ENCODE measurements around the gene ALDH3A2.

ALDH3A2 gene

DNA sequence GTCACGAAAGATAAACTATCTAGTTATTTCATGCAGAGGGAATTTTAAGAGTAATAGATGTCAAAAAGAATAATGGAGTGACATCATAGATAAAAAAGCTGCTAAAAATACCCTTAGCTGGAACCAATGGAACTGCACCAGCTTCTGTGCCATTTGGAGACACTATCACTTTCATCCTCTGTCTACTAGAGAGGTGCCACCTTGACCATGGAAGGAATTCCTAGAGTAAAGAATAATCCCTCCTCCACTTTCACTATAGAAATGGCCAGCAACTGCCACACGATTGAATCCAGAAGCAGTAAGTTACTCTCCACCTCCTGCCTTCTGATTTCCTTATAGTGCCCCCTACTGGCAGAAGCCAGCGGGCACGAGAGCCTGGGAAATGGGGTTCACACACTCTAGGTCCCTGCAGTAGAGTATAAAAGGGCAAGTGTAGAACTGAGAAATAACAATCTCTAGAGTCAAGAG is 2.8 kb upstream of the ALDH3A2 start:
- Histone ChIP-seq H3K4me3 (no peak overlapping the region), H3K36me3 (ENCODE audit: insufficient read depth, low read length) (no peaks in the 10 kb centered on the region), H3K27ac (no peak overlapping the region), H3K9me3 (ENCODE audit: low read depth, low read length) (no peaks in the 10 kb centered on the region), H3K9ac (ENCODE audit: insufficient read length) (no peak overlapping the region)
- no peak for TF ChIP-seq POLR2AphosphoS5 (IDR thresholded peaks at IDR 0.05; ENCODE audit: borderline replicate concordance, low read depth, low read length)
- TF ChIP-seq EZH2 (IDR thresholded peaks at IDR 0.05) = no peak
- no peak for TF ChIP-seq FOXP2 (optimal IDR thresholded peaks at IDR 0.05; ENCODE audit: control extremely low read depth, extremely low read length, insufficient read depth)
- no peak for DNase-seq (ENCODE audit: low read depth, low spot score)

DNA sequence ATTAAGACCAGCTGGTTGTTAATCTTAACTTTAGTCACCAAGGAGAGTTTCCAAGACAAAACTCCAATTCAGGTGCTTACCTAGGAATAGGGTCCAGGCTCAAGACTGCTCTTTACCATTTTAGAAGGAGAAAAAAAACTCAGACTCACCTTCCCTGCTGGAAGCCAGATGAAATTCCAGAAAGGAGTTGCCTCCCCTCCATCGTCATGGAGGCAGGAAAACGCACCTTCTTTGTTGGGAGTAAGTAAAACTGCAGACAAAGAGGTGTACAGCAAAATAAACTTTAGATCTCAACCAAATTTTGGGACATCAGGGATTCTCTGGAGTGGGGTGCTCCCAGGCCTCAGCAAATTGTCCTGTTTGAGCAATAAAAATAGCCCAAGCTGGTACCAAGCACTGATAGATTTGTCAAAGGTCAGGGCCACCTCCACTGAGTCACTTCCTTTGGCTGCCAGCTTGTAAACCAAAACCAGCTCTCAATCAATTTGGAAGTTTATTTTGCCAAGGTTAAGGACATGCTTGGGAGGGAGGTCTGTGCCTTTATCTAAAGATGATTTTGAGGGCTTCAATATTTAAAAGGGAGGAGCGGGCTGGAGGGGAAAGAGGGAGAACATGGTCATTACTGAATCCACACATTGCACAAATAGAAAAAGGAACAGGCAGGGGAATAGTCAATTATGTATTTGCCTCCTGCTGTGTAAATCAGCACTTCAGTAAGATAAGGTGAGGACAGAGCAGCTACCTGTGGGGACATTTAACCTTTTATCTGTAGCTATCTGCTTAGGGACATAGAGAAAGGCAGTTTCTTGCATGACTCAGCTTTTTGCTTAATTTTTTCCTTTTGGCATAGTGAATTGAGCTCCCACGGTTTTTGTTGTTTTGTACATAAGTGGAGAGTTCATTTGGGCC is 1.5 kb upstream of the ALDH3A2 start:
- H3K4me3 ChIP-seq = peak overlapping the region; percentile 97
- H3K9ac ChIP-seq (ENCODE audit: insufficient read length) = no peak overlapping the region
- no peak for DNase-seq (ENCODE audit: low read depth, low spot score)
- peak overlapping the region; percentile 3; the same call in 1 of the 2 replicates for H3K27ac ChIP-seq
- TF ChIP-seq POLR2AphosphoS5 (IDR thresholded peaks at IDR 0.05; ENCODE audit: borderline replicate concordance, low read depth, low read length) = no peak
- TF ChIP-seq EZH2 (IDR thresholded peaks at IDR 0.05) = no peak
- TF ChIP-seq FOXP2 (optimal IDR thresholded peaks at IDR 0.05; ENCODE audit: control extremely low read depth, extremely low read length, insufficient read depth) = no peak
- peaks cover 5% of the 10 kb centered on the region for H3K36me3 ChIP-seq (ENCODE audit: insufficient read depth, low read length)
- H3K9me3 ChIP-seq (ENCODE audit: low read depth, low read length) = no peaks in the 10 kb centered on the region

DNA sequence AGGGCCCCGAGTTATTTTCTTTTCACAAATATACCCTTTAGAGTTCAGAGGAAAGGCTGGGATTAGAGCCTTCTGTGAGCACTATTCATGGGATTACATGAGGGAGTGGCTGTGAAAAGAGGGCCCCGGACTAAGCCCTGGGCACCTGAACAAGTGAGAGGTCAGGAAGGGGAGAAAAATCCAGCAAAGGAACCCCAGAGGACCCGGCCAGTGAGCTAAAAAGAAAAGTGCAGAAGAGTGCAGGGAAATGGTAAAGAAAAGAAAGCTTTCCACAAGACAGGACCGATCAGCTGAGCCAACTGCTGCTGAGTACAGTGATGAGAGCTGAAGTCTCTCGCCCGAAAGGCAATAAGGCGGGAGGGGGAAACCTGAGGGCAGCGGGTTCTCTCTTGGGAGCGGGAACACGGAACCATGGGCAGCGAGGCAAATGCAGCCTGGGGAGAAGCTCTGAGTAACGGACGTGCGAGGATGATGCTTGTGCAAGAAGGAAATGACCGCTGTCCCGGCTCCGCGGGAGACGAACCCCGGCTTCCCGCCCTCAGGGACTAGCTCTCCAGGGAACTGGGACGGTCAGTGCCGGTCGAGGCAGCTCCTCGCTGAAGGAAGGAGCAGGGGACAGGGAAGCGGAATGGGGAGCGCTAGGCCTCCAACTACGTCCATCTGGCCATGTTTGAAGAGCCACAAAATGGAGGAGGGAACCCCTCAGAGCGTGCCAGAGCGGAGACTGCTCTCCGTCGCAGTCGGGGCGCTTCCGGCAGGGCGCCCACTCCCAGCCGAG is 665 bp upstream of the ALDH3A2 start:
- peak overlapping the region; percentile 40; the same call in 1 of the 2 replicates for H3K27ac ChIP-seq
- TF ChIP-seq EZH2 (IDR thresholded peaks at IDR 0.05) (no peak), POLR2AphosphoS5 (IDR thresholded peaks at IDR 0.05; ENCODE audit: borderline replicate concordance, low read depth, low read length) (no peak), FOXP2 (optimal IDR thresholded peaks at IDR 0.05; ENCODE audit: control extremely low read depth, extremely low read length, insufficient read depth) (no peak)
- H3K36me3 ChIP-seq (ENCODE audit: insufficient read depth, low read length) = peaks cover 13% of the 10 kb centered on the region
- H3K9me3 ChIP-seq (ENCODE audit: low read depth, low read length) = no peaks in the 10 kb centered on the region
- DNase-seq (ENCODE audit: low read depth, low spot score) = no peak
- H3K4me3 ChIP-seq = peak overlapping the region; percentile 97
- H3K9ac ChIP-seq (ENCODE audit: insufficient read length) = peak overlapping the region; percentile 53

DNA sequence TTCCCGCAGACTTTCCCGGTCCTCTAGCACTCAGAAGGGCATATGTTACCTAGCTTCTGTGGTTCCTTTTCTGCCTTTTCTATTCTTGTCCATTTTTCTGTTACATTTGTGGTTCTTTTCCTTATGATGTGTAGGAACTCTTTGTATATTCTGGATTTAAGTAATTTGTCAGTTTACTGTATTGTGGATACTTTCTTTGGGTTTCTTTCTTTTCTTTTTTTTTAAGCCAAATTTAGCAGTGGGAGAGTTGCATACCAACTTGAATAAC is 657 bp downstream of the ALDH3A2 start:
- H3K4me3 ChIP-seq = peak overlapping the region; percentile 97
- DNase-seq (ENCODE audit: low read depth, low spot score) = no peak
- TF ChIP-seq POLR2AphosphoS5 (IDR thresholded peaks at IDR 0.05; ENCODE audit: borderline replicate concordance, low read depth, low read length) (no peak), FOXP2 (optimal IDR thresholded peaks at IDR 0.05; ENCODE audit: control extremely low read depth, extremely low read length, insufficient read depth) (no peak), EZH2 (IDR thresholded peaks at IDR 0.05) (no peak)
- no peak overlapping the region for H3K27ac ChIP-seq
- peaks cover 20% of the 10 kb centered on the region for H3K36me3 ChIP-seq (ENCODE audit: insufficient read depth, low read length)
- no peaks in the 10 kb centered on the region for H3K9me3 ChIP-seq (ENCODE audit: low read depth, low read length)
- peak overlapping the region; percentile 62 for H3K9ac ChIP-seq (ENCODE audit: insufficient read length)

DNA sequence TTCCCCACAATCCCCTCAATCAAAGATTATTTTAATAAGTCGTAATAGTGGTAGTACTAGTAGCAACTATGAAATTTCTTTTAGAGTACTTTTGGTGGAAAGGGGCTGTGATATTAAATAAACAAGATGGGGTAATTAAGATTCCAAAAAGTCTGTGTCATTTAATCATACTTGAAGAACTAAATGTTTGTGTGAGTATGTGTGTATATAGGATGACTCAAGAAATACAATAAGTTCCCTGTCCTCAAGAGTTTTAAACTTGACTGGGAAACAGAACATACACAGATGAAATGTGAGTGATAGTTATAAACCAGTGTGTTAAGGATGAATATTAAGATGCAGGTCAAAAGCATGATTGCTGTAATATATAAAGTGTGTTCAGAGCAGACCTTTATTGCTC is 2.3 kb downstream of the ALDH3A2 start:
- Histone ChIP-seq H3K4me3 (no peak overlapping the region), H3K36me3 (ENCODE audit: insufficient read depth, low read length) (peaks cover 28% of the 10 kb centered on the region), H3K27ac (no peak overlapping the region), H3K9me3 (ENCODE audit: low read depth, low read length) (no peaks in the 10 kb centered on the region), H3K9ac (ENCODE audit: insufficient read length) (no peak overlapping the region)
- TF ChIP-seq EZH2 (IDR thresholded peaks at IDR 0.05) = no peak
- TF ChIP-seq FOXP2 (optimal IDR thresholded peaks at IDR 0.05; ENCODE audit: control extremely low read depth, extremely low read length, insufficient read depth) = no peak
- no peak for TF ChIP-seq POLR2AphosphoS5 (IDR thresholded peaks at IDR 0.05; ENCODE audit: borderline replicate concordance, low read depth, low read length)
- no peak for DNase-seq (ENCODE audit: low read depth, low spot score)

DNA sequence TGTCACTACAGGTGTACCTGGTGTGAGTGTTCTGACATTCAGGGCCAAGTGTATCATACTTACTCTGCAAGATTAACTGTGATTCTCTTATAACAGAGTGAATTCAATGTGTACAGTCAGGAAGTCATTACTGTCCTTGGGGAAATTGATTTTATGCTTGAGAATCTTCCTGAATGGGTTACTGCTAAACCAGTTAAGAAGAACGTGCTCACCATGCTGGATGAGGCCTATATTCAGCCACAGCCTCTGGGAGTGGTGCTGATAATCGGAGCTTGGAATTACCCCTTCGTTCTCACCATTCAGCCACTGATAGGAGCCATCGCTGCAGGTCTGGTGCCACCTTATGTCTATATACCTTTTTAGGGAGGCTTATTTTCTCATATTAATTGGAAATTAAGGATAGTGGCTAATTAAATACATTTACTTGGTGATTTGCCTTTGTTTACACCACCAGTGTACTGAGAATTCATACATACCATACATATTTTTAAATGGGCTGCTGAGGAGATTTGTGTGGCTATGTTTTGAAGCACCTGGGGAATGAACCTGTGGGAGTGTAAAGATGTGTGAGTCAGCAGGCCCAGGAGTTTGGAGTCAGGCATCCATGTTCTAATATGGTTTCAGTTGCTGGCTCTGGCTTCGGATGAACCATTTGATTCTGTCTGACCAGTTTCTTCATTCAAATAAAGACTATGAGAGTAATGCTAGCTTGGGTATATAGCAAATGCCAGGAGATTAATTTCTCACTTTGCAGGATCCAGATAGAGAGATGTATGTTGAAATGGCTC is 3.1 kb downstream of the ALDH3A2 start:
- no peak for TF ChIP-seq EZH2 (IDR thresholded peaks at IDR 0.05)
- no peak for TF ChIP-seq POLR2AphosphoS5 (IDR thresholded peaks at IDR 0.05; ENCODE audit: borderline replicate concordance, low read depth, low read length)
- TF ChIP-seq FOXP2 (optimal IDR thresholded peaks at IDR 0.05; ENCODE audit: control extremely low read depth, extremely low read length, insufficient read depth) = no peak
- no peak overlapping the region for H3K27ac ChIP-seq
- H3K9ac ChIP-seq (ENCODE audit: insufficient read length) = no peak overlapping the region
- no peaks in the 10 kb centered on the region for H3K9me3 ChIP-seq (ENCODE audit: low read depth, low read length)
- H3K4me3 ChIP-seq = no peak overlapping the region
- peaks cover 35% of the 10 kb centered on the region for H3K36me3 ChIP-seq (ENCODE audit: insufficient read depth, low read length)
- DNase-seq (ENCODE audit: low read depth, low spot score) = no peak

DNA sequence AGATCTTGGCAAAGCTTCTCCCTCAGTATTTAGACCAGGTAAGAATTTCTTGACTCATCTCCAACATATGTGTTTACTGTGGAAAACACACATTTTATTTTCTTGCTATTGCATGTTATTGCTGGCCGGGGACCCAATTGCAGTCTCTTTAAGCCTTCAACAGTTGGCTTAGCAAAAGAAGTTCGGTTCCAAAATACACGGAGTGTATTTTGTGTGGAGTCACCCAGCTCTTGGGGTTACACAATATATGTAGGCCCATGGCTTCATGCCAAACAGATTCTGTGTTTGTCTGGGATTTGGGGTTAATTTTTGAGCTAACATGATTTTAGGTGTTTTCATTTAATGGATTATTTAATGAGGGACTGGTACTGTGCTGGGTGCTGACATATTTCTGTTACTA is 4.0 kb downstream of the ALDH3A2 start:
- H3K36me3 ChIP-seq (ENCODE audit: insufficient read depth, low read length) = peaks cover 35% of the 10 kb centered on the region

More for the DNA sequence above, 4.0 kb downstream of the ALDH3A2 start:
- Histone ChIP-seq H3K27ac (no peak overlapping the region), H3K9ac (ENCODE audit: insufficient read length) (no peak overlapping the region), H3K4me3 (no peak overlapping the region), H3K9me3 (ENCODE audit: low read depth, low read length) (no peaks in the 10 kb centered on the region)
- DNase-seq (ENCODE audit: low read depth, low spot score) = no peak
- TF ChIP-seq FOXP2 (optimal IDR thresholded peaks at IDR 0.05; ENCODE audit: control extremely low read depth, extremely low read length, insufficient read depth) (no peak), EZH2 (IDR thresholded peaks at IDR 0.05) (no peak), POLR2AphosphoS5 (IDR thresholded peaks at IDR 0.05; ENCODE audit: borderline replicate concordance, low read depth, low read length) (no peak)

Measured in SK-N-MC (cell line).